Activated naive CD4-positive, alpha-beta T cell treated with anti-CD3 and anti-CD28 coated beads for 36 hours (primary cell): ENCODE data around the gene ADAM12. TPM values are rescaled to one million over a fixed set of nuclear protein-coding genes. Genes with fewer than 3 reads are reported as not detected.

ENCODE experiments used
- CTCF ChIA-PET: fragments of 350-600 bp; sonication (Branson Sonifier 250); formaldehyde crosslinking; loops from one replicate; lab custom pipeline; 2021; ENCODE audit warnings: antibody characterized with exemption; lab: Charles Lee
- DNase-seq: peaks from one replicate; pipeline ENCODE4 v3.0.0-alpha.2; 2020
- H3K27ac Mint-ChIP-seq: one replicate; pipeline ENCODE4 v1.8.0; 2021; ENCODE audit warnings: mild to moderate bottlenecking, mixed read lengths
- H3K27me3 Mint-ChIP-seq: one replicate; pipeline ENCODE4 v1.8.0; 2021; ENCODE audit warnings: low read depth, mixed read lengths
- H3K36me3 Mint-ChIP-seq: one replicate; pipeline ENCODE4 v1.8.0; 2021; ENCODE audit warnings: low read depth, mixed read lengths
- H3K4me1 Mint-ChIP-seq: one replicate; pipeline ENCODE4 v1.8.0; 2021; ENCODE audit warnings: low read depth, mixed read lengths
- H3K4me3 Mint-ChIP-seq: one replicate; pipeline ENCODE4 v1.8.0; 2021; ENCODE audit warnings: mild to moderate bottlenecking, moderate library complexity, mixed read lengths
- H3K9me3 Mint-ChIP-seq: one replicate; pipeline ENCODE4 v1.8.0; 2021; ENCODE audit warnings: mixed read lengths
- intact Hi-C: fragments of 100-400 bp; cut with micrococcal nuclease; formaldehyde crosslinking; loops from one replicate; pipeline ENCODE4 v1.15.1; 2023
- total RNA-seq, 2 experiments: library from RNA; stranded (reverse); gene quantifications; one replicate each; pipeline ENCODE4 v1.2.3, GENCODE V29; 2021

Gene ADAM12
- total RNA-seq, 2 experiments from 2014 or later, result not detected

- peaks cover 2% of the 10 kb centered on the region for H3K4me1 Mint-ChIP-seq
- no peak for DNase-seq
- H3K27me3 Mint-ChIP-seq, result peaks cover 7% of the 10 kb centered on the region
- no peak overlapping the region for H3K4me3 Mint-ChIP-seq
- H3K9me3 Mint-ChIP-seq, result no peaks in the 10 kb centered on the region
- intact Hi-C loops, result no loop called here
- no peak overlapping the region for H3K27ac Mint-ChIP-seq
- CTCF ChIA-PET, result no interaction called here
- no peaks in the 10 kb centered on the region for H3K36me3 Mint-ChIP-seq
These were observed 231.1 kb downstream of the ADAM12 start for GRCh38 chr10:126157189-126157588.

- CTCF ChIA-PET, result no interaction called here
- H3K36me3 Mint-ChIP-seq, result no peaks in the 10 kb centered on the region
- H3K9me3 Mint-ChIP-seq, result no peaks in the 10 kb centered on the region
- H3K27me3 Mint-ChIP-seq, result peaks cover 7% of the 10 kb centered on the region
- H3K27ac Mint-ChIP-seq, result no peak overlapping the region
- no peak overlapping the region for H3K4me3 Mint-ChIP-seq
- H3K4me1 Mint-ChIP-seq, result peaks cover 2% of the 10 kb centered on the region
- intact Hi-C loops, result no loop called here
- DNase-seq, result no peak
These were observed 231.8 kb downstream of the ADAM12 start for GRCh38 chr10:126156503-126156902.

- CTCF ChIA-PET, result no interaction called here
- intact Hi-C loops, result no loop called here
- no peak overlapping the region for H3K27ac Mint-ChIP-seq
These were observed 232.3 kb downstream of the ADAM12 start for GRCh38 chr10:126156012-126156411.

GRCh38 chr10:126155528-126155927 is 232.7 kb downstream of the ADAM12 start:
- CTCF ChIA-PET, result no interaction called here
- H3K9me3 Mint-ChIP-seq, result peaks cover 3% of the 10 kb centered on the region

More at GRCh38 chr10:126156012-126156411, 232.3 kb downstream of the ADAM12 start:
- H3K36me3 Mint-ChIP-seq, result no peaks in the 10 kb centered on the region
- peaks cover 7% of the 10 kb centered on the region for H3K27me3 Mint-ChIP-seq
- DNase-seq, result no peak
- no peak overlapping the region for H3K4me3 Mint-ChIP-seq
- no peaks in the 10 kb centered on the region for H3K9me3 Mint-ChIP-seq
- H3K4me1 Mint-ChIP-seq, result peaks cover 2% of the 10 kb centered on the region

GRCh38 chr10:126153711-126154628 is 234.3 kb downstream of the ADAM12 start:
- Mint-ChIP-seq H3K27ac (no peak overlapping the region), H3K27me3 (peaks cover 4% of the 10 kb centered on the region), H3K9me3 (peaks cover 6% of the 10 kb centered on the region), H3K4me3 (no peak overlapping the region), H3K36me3 (no peaks in the 10 kb centered on the region), H3K4me1 (peaks cover 2% of the 10 kb centered on the region)
- CTCF ChIA-PET, result no interaction called here
- intact Hi-C loops, result no loop called here
- DNase-seq, result no peak

More at GRCh38 chr10:126155528-126155927, 232.7 kb downstream of the ADAM12 start:
- DNase-seq, result no peak
- Mint-ChIP-seq H3K27me3 (peaks cover 4% of the 10 kb centered on the region), H3K36me3 (no peaks in the 10 kb centered on the region), H3K4me1 (peaks cover 2% of the 10 kb centered on the region), H3K4me3 (no peak overlapping the region), H3K27ac (no peak overlapping the region)
- intact Hi-C loops, result no loop called here

- peaks cover 6% of the 10 kb centered on the region for H3K9me3 Mint-ChIP-seq
- no peak overlapping the region for H3K27ac Mint-ChIP-seq
- CTCF ChIA-PET, result interaction anchor here (0.5 kb wide), 1 partner anchor 18 kb away, joined by 3 read pairs; no protein-coding TSS in a partner anchor
- H3K4me1 Mint-ChIP-seq, result no peaks in the 10 kb centered on the region
- DNase-seq, result no peak
- H3K27me3 Mint-ChIP-seq, result no peaks in the 10 kb centered on the region
- H3K4me3 Mint-ChIP-seq, result no peak overlapping the region
- no peaks in the 10 kb centered on the region for H3K36me3 Mint-ChIP-seq
- intact Hi-C loops, result no loop called here
These were observed 240.2 kb downstream of the ADAM12 start for GRCh38 chr10:126147866-126148587.

GRCh38 chr10:126146771-126147170 is 241.5 kb downstream of the ADAM12 start:
- no peaks in the 10 kb centered on the region for H3K36me3 Mint-ChIP-seq
- H3K27ac Mint-ChIP-seq, result no peak overlapping the region
- DNase-seq, result no peak
- H3K9me3 Mint-ChIP-seq, result peaks cover 6% of the 10 kb centered on the region
- intact Hi-C loops, result no loop called here
- H3K27me3 Mint-ChIP-seq, result no peaks in the 10 kb centered on the region
- CTCF ChIA-PET, result no interaction called here
- no peak overlapping the region for H3K4me3 Mint-ChIP-seq
- H3K4me1 Mint-ChIP-seq, result no peaks in the 10 kb centered on the region

GRCh38 chr10:126143117-126143516 is 245.2 kb downstream of the ADAM12 start:
- H3K27ac Mint-ChIP-seq, result no peak overlapping the region
- CTCF ChIA-PET, result no interaction called here
- no peak overlapping the region for H3K4me3 Mint-ChIP-seq
- peaks cover 3% of the 10 kb centered on the region for H3K27me3 Mint-ChIP-seq
- no peak for DNase-seq
- H3K36me3 Mint-ChIP-seq, result no peaks in the 10 kb centered on the region
- no peaks in the 10 kb centered on the region for H3K9me3 Mint-ChIP-seq
- no peaks in the 10 kb centered on the region for H3K4me1 Mint-ChIP-seq
- intact Hi-C loops, result no loop called here

GRCh38 chr10:126140746-126141273 is 247.5 kb downstream of the ADAM12 start:
- CTCF ChIA-PET, result no interaction called here
- no peak for DNase-seq
- Mint-ChIP-seq H3K27ac (no peak overlapping the region), H3K27me3 (peaks cover 3% of the 10 kb centered on the region), H3K36me3 (no peaks in the 10 kb centered on the region), H3K9me3 (no peaks in the 10 kb centered on the region), H3K4me1 (peaks cover 3% of the 10 kb centered on the region), H3K4me3 (no peak overlapping the region)
- intact Hi-C loops, result no loop called here

- H3K4me3 Mint-ChIP-seq, result no peak overlapping the region
- intact Hi-C loops, result no loop called here
- peaks cover 3% of the 10 kb centered on the region for H3K27me3 Mint-ChIP-seq
- DNase-seq, result no peak
- no peak overlapping the region for H3K27ac Mint-ChIP-seq
- no peaks in the 10 kb centered on the region for H3K9me3 Mint-ChIP-seq
- no peaks in the 10 kb centered on the region for H3K36me3 Mint-ChIP-seq
- H3K4me1 Mint-ChIP-seq, result peaks cover 4% of the 10 kb centered on the region
- CTCF ChIA-PET, result interaction anchor here (1.0 kb wide), 1 partner anchor 612 kb away, joined by 3 read pairs; no protein-coding TSS in a partner anchor
These were observed 250.6 kb downstream of the ADAM12 start for GRCh38 chr10:126137562-126138221.

GRCh38 chr10:126135941-126136595 is 252.2 kb downstream of the ADAM12 start:
- no peak for DNase-seq
- CTCF ChIA-PET, result interaction anchor here (0.5 to 1.0 kb wide), 2 partner anchors 54 to 614 kb away, joined by 3 to 4 read pairs; no protein-coding TSS in a partner anchor
- no peaks in the 10 kb centered on the region for H3K9me3 Mint-ChIP-seq

More at GRCh38 chr10:126135941-126136595, 252.2 kb downstream of the ADAM12 start:
- Mint-ChIP-seq H3K4me1 (peaks cover 4% of the 10 kb centered on the region), H3K36me3 (no peaks in the 10 kb centered on the region), H3K27me3 (peaks cover 1% of the 10 kb centered on the region), H3K4me3 (no peak overlapping the region), H3K27ac (no peak overlapping the region)
- intact Hi-C loops, result no loop called here
